IPS-15b (cell line): ENCODE data around the gene PTEN.

Experiments used
- H3K27me3 ChIP-seq: one replicate; pipeline ENCODE4 v1.6.1; 2013; ENCODE audit warnings: low read length; ENCODE audit not compliant: control insufficient read depth, insufficient read depth
- H3K36me3 ChIP-seq: one replicate; pipeline ENCODE4 v1.6.1; 2013; ENCODE audit warnings: low read length; ENCODE audit not compliant: control insufficient read depth, insufficient read depth
- H3K4me1 ChIP-seq: one replicate; pipeline ENCODE4 v1.6.1; 2013; ENCODE audit warnings: mild to moderate bottlenecking, low read length; ENCODE audit not compliant: control insufficient read depth, insufficient read depth
- H3K4me3 ChIP-seq: one replicate; pipeline ENCODE4 v1.5.1; 2013; ENCODE audit warnings: low read depth, low read length
- H3K9ac ChIP-seq: one replicate; pipeline ENCODE4 v1.6.1; 2013; ENCODE audit warnings: low read depth, mild to moderate bottlenecking, low read length
- H3K9me3 ChIP-seq: one replicate; pipeline ENCODE4 v1.6.1; 2013; ENCODE audit warnings: mild to moderate bottlenecking, low read length; ENCODE audit not compliant: control insufficient read depth, insufficient read depth

PTEN gene

DNA sequence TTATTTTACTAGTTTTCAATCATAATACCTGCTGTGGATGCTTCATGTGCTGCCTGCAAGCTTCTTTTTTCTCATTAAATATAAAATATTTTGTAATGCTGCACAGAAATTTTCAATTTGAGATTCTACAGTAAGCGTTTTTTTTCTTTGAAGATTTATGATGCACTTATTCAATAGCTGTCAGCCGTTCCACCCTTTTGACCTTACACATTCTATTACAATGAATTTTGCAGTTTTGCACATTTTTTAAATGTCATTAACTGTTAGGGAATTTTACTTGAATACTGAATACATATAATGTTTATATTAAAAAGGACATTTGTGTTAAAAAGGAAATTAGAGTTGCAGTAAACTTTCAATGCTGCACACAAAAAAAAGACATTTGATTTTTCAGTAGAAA, 103.0 kb downstream of the PTEN start:
- Histone ChIP-seq H3K4me3 (no peak overlapping the region), H3K4me1 (peaks cover 9% of the 10 kb centered on the region), H3K9me3 (no peaks in the 10 kb centered on the region), H3K27me3 (no peaks in the 10 kb centered on the region), H3K9ac (no peak overlapping the region), H3K36me3 (no peaks in the 10 kb centered on the region)

DNA sequence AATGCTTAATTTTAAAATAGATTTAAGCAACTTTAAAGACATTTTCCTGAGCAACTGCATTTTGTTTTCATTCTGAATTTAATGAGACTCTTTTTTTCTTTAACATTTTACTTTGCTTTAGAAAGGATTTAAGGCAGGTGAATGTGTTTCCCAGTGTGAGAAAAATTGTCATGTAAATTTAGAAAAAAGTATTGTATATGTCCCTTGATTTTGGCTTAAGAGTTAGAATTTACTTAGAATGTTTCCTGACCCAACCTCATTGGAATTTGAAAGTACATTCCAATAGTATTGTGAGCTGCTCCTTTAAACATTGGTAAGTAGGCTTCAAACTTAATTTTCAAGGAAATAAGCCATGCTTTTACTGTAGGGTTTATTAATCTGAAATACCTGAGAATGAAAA, 110.2 kb downstream of the PTEN start:
- peaks cover 34% of the 10 kb centered on the region for H3K4me1 ChIP-seq
- H3K4me3 ChIP-seq = no peak overlapping the region

DNA sequence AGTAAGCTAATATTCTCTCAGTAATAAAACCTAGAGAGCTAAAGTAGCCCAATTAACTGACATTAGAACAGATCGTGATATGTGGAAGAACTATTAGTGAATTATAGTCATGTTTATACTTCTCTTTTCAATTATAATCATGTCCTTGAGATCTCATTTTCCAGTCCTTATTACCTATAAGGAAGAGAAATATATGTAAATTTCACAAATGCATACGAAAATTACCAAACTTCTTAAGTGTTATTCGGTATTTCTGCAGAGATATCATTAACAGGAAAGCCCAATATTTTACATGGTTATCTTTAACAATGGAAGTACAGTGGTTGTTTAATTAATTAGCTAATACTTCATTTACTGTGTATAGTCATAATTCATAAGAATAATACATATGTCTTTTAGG, 110.7 kb downstream of the PTEN start:
- H3K4me3 ChIP-seq = no peak overlapping the region
- no peaks in the 10 kb centered on the region for H3K9me3 ChIP-seq
- H3K4me1 ChIP-seq = peaks cover 34% of the 10 kb centered on the region
- H3K36me3 ChIP-seq = no peaks in the 10 kb centered on the region
- H3K9ac ChIP-seq = no peak overlapping the region
- no peaks in the 10 kb centered on the region for H3K27me3 ChIP-seq

More for the DNA sequence above, 110.2 kb downstream of the PTEN start:
- no peaks in the 10 kb centered on the region for H3K27me3 ChIP-seq
- no peak overlapping the region for H3K9ac ChIP-seq
- H3K9me3 ChIP-seq = no peaks in the 10 kb centered on the region
- H3K36me3 ChIP-seq = no peaks in the 10 kb centered on the region

DNA sequence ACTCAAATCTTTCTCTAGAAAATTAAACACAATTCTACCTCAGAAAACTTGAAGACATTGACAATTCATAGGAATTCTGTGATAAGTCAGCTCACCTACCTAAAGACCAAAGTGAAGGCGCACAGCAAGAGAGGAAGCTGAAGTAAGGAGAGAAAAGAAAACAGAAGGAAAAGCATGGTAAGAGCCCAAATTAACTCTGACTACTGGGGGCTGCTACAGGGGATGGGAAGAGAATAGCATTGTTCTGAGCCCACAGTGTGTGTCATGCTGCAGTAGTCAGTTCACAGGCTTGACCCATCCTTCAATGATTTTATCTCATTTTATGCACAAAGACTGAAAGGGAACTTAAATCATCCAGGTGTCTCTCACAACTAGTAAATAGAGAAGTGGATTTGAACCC, 111.3 kb downstream of the PTEN start:
- Histone ChIP-seq H3K9me3 (no peaks in the 10 kb centered on the region), H3K4me3 (no peak overlapping the region), H3K36me3 (no peaks in the 10 kb centered on the region), H3K27me3 (no peaks in the 10 kb centered on the region), H3K9ac (no peak overlapping the region), H3K4me1 (peaks cover 32% of the 10 kb centered on the region)

DNA sequence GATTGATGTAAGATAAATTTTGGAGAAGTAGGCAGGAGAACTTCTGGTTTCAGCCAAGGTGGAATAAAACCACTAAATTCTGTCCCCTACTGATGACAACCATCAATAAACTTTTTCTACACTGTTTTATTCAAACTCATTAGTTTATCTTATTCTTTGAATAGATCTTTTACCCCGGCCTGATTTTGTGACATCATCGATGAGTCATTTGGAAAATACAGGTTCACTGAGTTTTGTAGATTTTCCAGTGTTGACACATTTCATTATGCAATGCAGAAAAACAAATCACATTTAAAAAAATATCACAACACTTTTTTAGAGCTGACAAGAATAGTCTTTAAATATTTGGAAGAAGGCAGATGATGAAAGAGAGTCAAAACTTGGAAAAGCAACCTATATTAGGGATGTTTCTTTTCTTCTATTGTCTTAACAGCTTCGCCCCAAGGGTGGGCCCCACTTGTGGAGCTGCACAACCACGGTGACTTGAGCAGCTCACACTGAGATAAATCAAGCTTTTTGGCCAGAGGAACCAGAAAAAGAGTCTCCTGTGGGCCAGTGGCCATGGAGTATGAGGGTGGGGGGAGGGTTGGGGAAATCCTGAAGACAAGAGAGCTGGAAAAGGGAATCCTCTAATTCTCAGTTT, 112.8 kb downstream of the PTEN start:
- Histone ChIP-seq H3K4me1 (peaks cover 28% of the 10 kb centered on the region), H3K4me3 (no peak overlapping the region), H3K36me3 (no peaks in the 10 kb centered on the region), H3K27me3 (no peaks in the 10 kb centered on the region), H3K9me3 (no peaks in the 10 kb centered on the region), H3K9ac (no peak overlapping the region)

DNA sequence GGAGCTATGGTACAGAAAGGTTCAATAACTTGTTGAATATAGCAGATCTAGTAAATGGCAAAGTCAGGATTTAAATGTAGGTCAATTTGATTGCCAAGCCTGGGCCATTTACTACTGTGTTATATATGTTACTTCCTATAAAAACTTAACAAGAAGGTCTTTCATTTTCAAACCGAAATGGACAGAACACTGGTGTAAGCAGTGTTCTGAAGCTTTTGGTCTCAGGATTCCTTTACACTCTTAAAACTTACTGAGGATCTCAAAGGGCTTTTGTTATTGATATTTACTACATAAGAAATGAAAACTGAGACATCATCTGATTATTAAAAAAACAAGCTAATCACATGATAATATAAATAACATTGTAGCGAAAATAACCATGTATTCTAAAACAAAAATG, 114.7 kb downstream of the PTEN start:
- Histone ChIP-seq H3K9me3 (no peaks in the 10 kb centered on the region), H3K36me3 (no peaks in the 10 kb centered on the region), H3K4me1 (peaks cover 15% of the 10 kb centered on the region), H3K4me3 (no peak overlapping the region), H3K27me3 (no peaks in the 10 kb centered on the region), H3K9ac (no peak overlapping the region)

DNA sequence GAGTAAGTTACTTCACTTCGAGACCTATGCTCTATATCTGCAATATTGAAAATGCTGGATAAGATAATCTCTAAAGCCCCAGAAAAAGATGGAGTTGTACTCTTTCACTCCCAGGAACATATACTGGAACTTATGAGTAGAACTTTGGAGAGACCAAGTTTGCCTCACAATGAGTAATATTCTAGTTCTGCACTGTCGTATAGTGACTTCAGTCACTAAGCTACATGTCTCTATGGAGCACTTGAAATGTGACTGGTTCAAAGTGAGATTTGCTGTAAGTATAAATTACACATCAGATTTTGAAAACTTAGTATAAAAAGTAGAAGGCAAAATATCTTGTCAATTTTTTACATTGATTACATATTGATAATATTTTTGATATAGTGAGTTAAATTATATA, 116.4 kb downstream of the PTEN start:
- no peak overlapping the region for H3K9ac ChIP-seq
- H3K4me3 ChIP-seq = no peak overlapping the region
- H3K27me3 ChIP-seq = no peaks in the 10 kb centered on the region
- H3K36me3 ChIP-seq = no peaks in the 10 kb centered on the region
- H3K4me1 ChIP-seq = peaks cover 6% of the 10 kb centered on the region
- no peaks in the 10 kb centered on the region for H3K9me3 ChIP-seq

DNA sequence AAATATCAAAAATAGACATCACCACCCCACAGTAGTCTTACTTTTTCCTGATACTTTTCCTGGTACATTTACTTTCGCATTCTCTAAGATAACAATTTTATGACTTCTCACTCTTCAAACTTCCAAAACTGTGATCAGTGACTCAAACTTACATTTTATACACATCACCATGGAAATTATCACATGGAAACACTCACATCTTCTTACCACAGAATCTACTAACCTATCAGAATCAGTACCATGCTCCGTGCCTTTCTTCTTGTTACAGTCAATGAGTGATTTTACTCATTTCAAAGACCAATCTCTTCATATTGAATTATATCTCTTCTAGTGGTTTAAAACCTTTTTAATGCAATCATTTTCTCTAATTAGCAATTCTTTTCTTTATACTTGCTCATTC, 120.3 kb downstream of the PTEN start:
- Histone ChIP-seq H3K36me3 (no peaks in the 10 kb centered on the region), H3K9ac (no peak overlapping the region), H3K4me1 (no peaks in the 10 kb centered on the region), H3K4me3 (no peak overlapping the region), H3K27me3 (no peaks in the 10 kb centered on the region), H3K9me3 (no peaks in the 10 kb centered on the region)

DNA sequence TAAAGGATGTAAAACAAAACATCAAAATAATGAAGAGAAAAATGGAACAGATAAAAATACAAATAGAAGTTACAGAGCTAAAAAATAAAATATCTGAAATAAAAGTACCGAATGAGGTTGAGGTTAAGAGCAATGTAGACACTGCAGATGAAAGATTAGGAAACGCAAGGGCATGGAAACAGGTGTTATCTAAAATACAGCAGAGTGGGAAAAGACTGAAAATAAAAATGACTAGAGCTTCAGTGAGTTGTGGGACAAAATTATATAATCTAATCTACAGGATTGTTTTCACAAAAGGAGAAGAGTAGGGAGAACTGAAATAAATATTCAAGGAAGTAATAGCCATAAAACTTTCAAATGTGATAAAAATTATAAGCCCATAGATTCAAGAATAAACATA, 123.8 kb downstream of the PTEN start:
- Histone ChIP-seq H3K4me3 (no peak overlapping the region), H3K9me3 (no peaks in the 10 kb centered on the region), H3K27me3 (no peaks in the 10 kb centered on the region), H3K4me1 (no peaks in the 10 kb centered on the region), H3K36me3 (no peaks in the 10 kb centered on the region), H3K9ac (no peak overlapping the region)

DNA sequence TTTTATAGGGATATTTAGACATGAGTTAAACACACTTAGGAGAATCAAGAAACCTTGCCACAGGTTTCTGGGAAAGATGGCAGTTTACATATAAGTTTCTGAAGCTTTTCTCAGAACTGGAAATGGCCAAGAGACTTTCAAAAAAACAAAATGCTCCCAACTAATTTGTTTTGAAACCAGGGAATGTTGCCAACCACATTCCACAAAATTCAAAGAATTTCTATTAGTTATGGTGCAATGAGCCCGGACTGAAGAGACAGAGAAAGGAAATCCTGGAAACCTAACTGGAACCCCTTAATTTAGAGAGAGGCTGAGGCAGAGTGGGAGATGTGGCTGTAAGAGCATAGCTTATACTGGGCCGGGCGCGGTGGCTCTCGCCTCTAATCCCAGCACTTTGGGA, 128.5 kb downstream of the PTEN start:
- no peak overlapping the region for H3K9ac ChIP-seq
- no peaks in the 10 kb centered on the region for H3K4me1 ChIP-seq

DNA sequence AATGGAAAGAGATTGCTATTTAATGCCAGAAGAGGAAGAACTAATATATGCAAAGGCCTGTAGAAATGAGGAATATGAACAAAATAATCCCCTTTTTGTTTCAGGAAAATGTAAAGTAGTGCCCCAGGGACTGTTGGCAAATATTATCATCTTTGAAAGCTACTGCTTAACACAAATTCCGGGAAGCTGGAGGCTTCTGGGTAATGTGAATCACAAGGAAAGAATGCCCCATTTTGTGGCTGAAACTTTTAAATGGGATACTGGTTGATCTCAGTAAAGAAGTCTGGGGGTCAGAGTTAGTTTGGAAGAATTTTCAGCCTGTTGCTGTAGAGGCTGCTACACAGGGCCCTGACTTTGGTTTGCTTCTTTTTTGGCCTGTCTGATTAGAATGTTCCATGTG, 141.0 kb downstream of the PTEN start:
- Histone ChIP-seq H3K9me3 (no peaks in the 10 kb centered on the region), H3K36me3 (no peaks in the 10 kb centered on the region), H3K4me1 (no peaks in the 10 kb centered on the region), H3K4me3 (no peak overlapping the region), H3K27me3 (no peaks in the 10 kb centered on the region), H3K9ac (no peak overlapping the region)

More for the DNA sequence above, 128.5 kb downstream of the PTEN start:
- H3K36me3 ChIP-seq = no peaks in the 10 kb centered on the region
- H3K9me3 ChIP-seq = no peaks in the 10 kb centered on the region
- no peaks in the 10 kb centered on the region for H3K27me3 ChIP-seq
- H3K4me3 ChIP-seq = no peak overlapping the region

DNA sequence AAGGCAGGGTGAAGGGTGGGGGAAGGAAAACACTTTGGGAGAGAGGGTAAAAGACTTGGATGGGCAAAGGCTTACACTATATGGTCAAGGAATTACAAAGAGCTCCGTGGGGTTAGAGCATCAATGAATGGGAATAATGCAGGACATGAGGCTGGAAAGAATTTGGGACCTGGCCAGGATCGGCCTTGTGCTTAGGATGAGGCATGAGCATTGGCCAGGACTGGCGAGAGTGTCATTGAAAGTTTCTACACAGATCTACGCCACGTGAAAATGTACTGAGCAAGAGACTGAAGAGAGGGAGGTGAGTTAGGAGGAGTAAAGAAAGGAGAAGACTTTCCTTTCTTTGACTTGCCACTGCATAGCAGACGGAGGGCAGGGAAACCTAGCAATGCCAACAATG, 142.8 kb downstream of the PTEN start:
- no peaks in the 10 kb centered on the region for H3K4me1 ChIP-seq
- no peaks in the 10 kb centered on the region for H3K27me3 ChIP-seq
- no peak overlapping the region for H3K9ac ChIP-seq
- no peaks in the 10 kb centered on the region for H3K9me3 ChIP-seq
- H3K4me3 ChIP-seq = no peak overlapping the region
- no peaks in the 10 kb centered on the region for H3K36me3 ChIP-seq
